Inflammatory macrophage treated with lipopolysaccharide for 4 hours (primary cell): ENCODE results near the gene CMTM2.

Experiments
- DNase-seq: peaks from one replicate; pipeline ENCODE4 v3.0.0-alpha.2; 2020

CMTM2 gene

GRCh38 chr16:66637806-66638205, 58.5 kb downstream of the CMTM2 start:
- no peak for DNase-seq
